NB4 (cell line): ENCODE results near the gene CYSRT1.
"Not testable (repeated sequence)": the region's sequence is repeated elsewhere in the genome, so short reads cannot be mapped to it uniquely, and the experiment has no call there.

Experiments
- DNase-seq: peaks from one replicate; pipeline ENCODE4 v3.0.0; 2010; ENCODE audit warnings: low read depth
- H3K4me3 ChIP-seq: one replicate; pipeline ENCODE4 v1.5.1; 2011; ENCODE audit warnings: mild to moderate bottlenecking, low read depth, low read length, moderate library complexity
- CTCF ChIP-seq: IDR thresholded peaks from one replicate; pipeline ENCODE4 v1.5.1; 2012; ENCODE audit warnings: low read depth, low read length
- MAX ChIP-seq: IDR thresholded peaks from 2 replicates; pipeline ENCODE4 v1.6.1; 2011; ENCODE audit warnings: low read depth, low read length
- MYC ChIP-seq: IDR thresholded peaks from 2 replicates; pipeline ENCODE4 v1.6.1; 2011; ENCODE audit warnings: low read depth, low read length
- POLR2A ChIP-seq: IDR thresholded peaks from 2 replicates; pipeline ENCODE4 v1.6.1; 2011; ENCODE audit warnings: mild to moderate bottlenecking; ENCODE audit not compliant: insufficient read length; ENCODE audit errors: extremely low read depth

Gene CYSRT1

GRCh38 chr9:137236936-137237421 lies 12.0 kb downstream of the CYSRT1 start:
- DNase-seq = peak; percentile 61
- TF ChIP-seq POLR2A (no peak), MYC (0 out of 2 replicates have a peak, but pooled peaks have one; percentile 41), MAX (peak; percentile 29; the same call in 1 of the 2 replicates), CTCF (no peak)
- H3K4me3 ChIP-seq = no peak overlapping the region

GRCh38 chr9:137237759-137238726 lies 13.1 kb downstream of the CYSRT1 start:
- no peak overlapping the region for H3K4me3 ChIP-seq
- no peak for TF ChIP-seq MAX
- no peak for TF ChIP-seq MYC
- no peak for TF ChIP-seq POLR2A
- no peak for TF ChIP-seq CTCF
- peak; percentile 42 for DNase-seq

DNA sequence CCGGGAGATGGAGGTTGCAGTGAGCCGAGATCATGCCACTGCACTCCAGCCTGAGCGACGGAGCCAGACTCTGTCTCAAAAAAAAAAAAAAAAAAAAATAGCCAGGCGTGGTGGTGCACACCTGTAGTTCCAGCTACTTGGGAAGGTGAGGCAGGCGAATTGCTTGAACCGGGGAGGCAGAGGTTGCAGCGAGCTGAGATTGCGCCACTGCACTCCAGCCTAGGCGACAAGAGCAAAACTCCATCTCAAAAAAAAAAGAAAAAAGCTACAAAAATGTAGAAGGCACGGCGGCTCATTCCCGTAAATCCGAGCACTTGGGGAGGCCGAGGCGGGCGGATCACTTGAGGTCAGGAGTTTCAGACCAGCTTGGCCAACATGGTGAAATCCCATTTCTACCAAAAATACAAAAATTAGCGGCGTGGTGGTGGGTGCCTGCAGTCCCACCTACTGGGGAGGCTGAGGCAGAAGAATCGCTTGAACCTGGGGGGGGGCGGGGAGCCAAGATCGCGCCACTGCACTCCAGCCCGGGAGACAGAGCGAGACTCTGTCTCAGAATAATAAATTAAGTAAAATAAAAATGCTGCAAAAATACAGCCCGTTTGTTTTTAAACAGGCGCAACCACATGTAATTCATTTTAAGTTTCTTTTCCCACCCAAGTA lies 14.7 kb downstream of the CYSRT1 start:
- DNase-seq = not testable (repeated sequence)
- peak overlapping the region; percentile 81 for H3K4me3 ChIP-seq

- DNase-seq = peak; percentile 83
- TF ChIP-seq MAX (peak; percentile 85), CTCF (no peak), MYC (peak; percentile 86; the same call in 1 of the 2 replicates), POLR2A (no peak)
- peak overlapping the region; percentile 81 for H3K4me3 ChIP-seq
Measured at GRCh38 chr9:137240318-137240840, 15.4 kb downstream of the CYSRT1 start.

DNA sequence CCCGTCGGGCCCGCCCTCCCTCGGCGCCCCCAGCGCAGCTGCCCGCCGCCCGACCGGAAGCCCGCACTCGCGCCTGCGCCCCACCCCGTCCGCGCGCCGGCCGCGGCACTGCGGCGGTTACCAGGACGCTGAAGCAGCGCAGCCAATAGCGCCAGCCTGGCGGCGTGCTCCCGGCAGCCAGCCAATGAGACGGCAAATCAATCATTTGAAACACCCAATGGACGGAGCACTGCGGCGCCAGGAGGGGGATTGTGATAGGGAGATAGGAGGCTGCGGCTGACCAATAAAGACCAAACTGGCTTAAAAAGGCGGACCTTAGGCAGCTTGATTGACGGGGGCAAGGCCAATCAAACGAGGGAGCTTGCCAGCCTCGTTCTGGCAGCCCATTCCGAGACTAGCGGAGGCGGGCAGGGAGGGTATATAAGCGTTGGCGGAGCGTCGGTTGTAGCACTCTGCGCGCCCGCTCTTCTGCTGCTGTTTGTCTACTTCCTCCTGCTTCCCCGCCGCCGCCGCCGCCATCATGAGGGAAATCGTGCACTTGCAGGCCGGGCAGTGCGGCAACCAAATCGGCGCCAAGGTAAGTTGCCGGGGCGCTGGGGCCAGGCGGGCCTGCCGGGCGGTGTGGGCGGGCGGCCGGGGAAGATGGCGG lies 16.0 kb downstream of the CYSRT1 start, which contains the start of gene TUBB4B:
Gene TUBB4B (plus strand): TSS at position 447 of the 649 bp plus-strand sequence. CDS start 74 bp downstream, at position 521.
- H3K4me3 ChIP-seq = peak within 1 kb of the TSS; percentile 83
- peak; percentile 100 for DNase-seq

More for the DNA sequence above, 16.0 kb downstream of the CYSRT1 start, which contains the start of gene TUBB4B:
- TF ChIP-seq MAX = peak; percentile 39; the same call in 1 of the 2 replicates
- TF ChIP-seq CTCF = no peak
- TF ChIP-seq MYC = peak; percentile 65
- TF ChIP-seq POLR2A = peak; percentile 99
